Lung (tissue), 12 donors: ENCODE results near the gene RBP4. TPM values are rescaled to one million over a fixed set of nuclear protein-coding genes. Genes with fewer than 3 reads are reported as not detected.
A peak's percentile ranks its signal among the peaks of the same experiment; 100 is the strongest.

Source experiments
- ATAC-seq: fragments of 200-7000 bp; cut with Tn5 transposase; one replicate; pipeline ENCODE4 v1.9.1; 2020; ENCODE audit warnings: moderate number of reproducible peaks; ENCODE audit not compliant: insufficient read depth, low FRiP score
- DNase-seq, 3 donors: peaks; one replicate each; pipeline ENCODE4 v3.0.0-alpha.2; 2013 to 2017
- H3K27ac ChIP-seq, 2 donors: one replicate each; pipeline ENCODE4 v1.5.1; 2013; ENCODE audit warnings: mild to moderate bottlenecking in 2 of 2, moderate library complexity in 2 of 2, control low read depth in 1 of 2, inconsistent platforms in 1 of 2, low read depth in 1 of 2, low read length in 1 of 2
- H3K27me3 ChIP-seq, 3 donors: one replicate each; pipeline ENCODE4 v1.5.1; 2013; ENCODE audit warnings: low read length in 2 of 3; ENCODE audit not compliant: control insufficient read depth in 3 of 3, insufficient read depth in 3 of 3
- H3K36me3 ChIP-seq, 4 donors: one replicate each; pipeline ENCODE4 v1.5.1; 2013; ENCODE audit warnings: low read length in 4 of 4, mild to moderate bottlenecking in 1 of 4, moderate library complexity in 1 of 4; ENCODE audit not compliant: control insufficient read depth in 4 of 4, insufficient read depth in 4 of 4
- H3K4me1 ChIP-seq, 5 donors: one replicate each; pipeline ENCODE4 v1.5.1; 2013; ENCODE audit warnings: low read length in 5 of 5, mild to moderate bottlenecking in 2 of 5, moderate library complexity in 1 of 5; ENCODE audit not compliant: control insufficient read depth in 5 of 5, insufficient read depth in 5 of 5
- H3K4me3 ChIP-seq: one replicate; pipeline ENCODE4 v1.5.1; 2013; ENCODE audit warnings: mild to moderate bottlenecking, control low read depth, moderate library complexity
- H3K9ac ChIP-seq, 2 donors: one replicate each; pipeline ENCODE4 v1.5.1; 2013; ENCODE audit warnings: low read length in 2 of 2, control low read depth in 1 of 2; ENCODE audit not compliant: insufficient read depth in 1 of 2
- H3K9me3 ChIP-seq, 4 donors: one replicate each; pipeline ENCODE4 v1.5.1; 2013; ENCODE audit warnings: low read length in 3 of 4, mild to moderate bottlenecking in 1 of 4, moderate library complexity in 1 of 4; ENCODE audit not compliant: control insufficient read depth in 4 of 4, insufficient read depth in 3 of 4
- CTCF ChIP-seq: IDR thresholded peaks from 2 replicates; pipeline ENCODE4 v1.5.1; 2012; ENCODE audit warnings: mild to moderate bottlenecking; ENCODE audit errors: control extremely low read depth, extremely low read depth
- WGBS, 2 donors: extraction: QIAGEN DNeasy Blood & Tissue Kit; methylation state at CpG; one replicate each; pipeline ENCODE4 v1.1.7; 2013; 5-methylcytosine and 5-hydroxymethylcytosine counted together
- polyA plus RNA-seq, 2 donors: library from polyadenylated mRNA; stranded (reverse); fragments of 200-250 nt; gene quantifications; one replicate each; pipeline ENCODE4 v1.2.1, GENCODE V29; 2013
- total RNA-seq, 2 donors: library from RNA; depleted of rRNA in 1 of 2; stranded (reverse); fragments of >200 nt in 1 of 2; gene quantifications; one replicate each; pipeline ENCODE4 v1.2.1, GENCODE V29; 2014 to 2021
- donor health status: control.
- donor health status: control.
- donor health status: Bipolar disorder and iron deficiency.
- donor health status: healthy.
- donor health status: DM: yes; HTN: yes; CAD: no.

RBP4 gene
- total and polyA plus RNA-seq, 4 donors, result 7.3 to 35.4 (median 14.7) TPM; not detected in 1

- TF ChIP-seq CTCF, result no peak
- Histone ChIP-seq H3K27me3 (no peaks in the 10 kb centered on the region), H3K4me1 (no peaks in the 10 kb centered on the region), H3K27ac (no peak overlapping the region), H3K9me3 (peaks cover 0 to 5% (median 2%) of the 10 kb centered on the region in 4 donors), H3K9ac (no peak overlapping the region), H3K36me3 (no peaks in the 10 kb centered on the region), H3K4me3 (no peak overlapping the region)
- DNase-seq, result no peak
- 94 to 95% methylated on average over 7 of the region's 7 CpGs for WGBS, 2 donors
- no peak for ATAC-seq
Measured at GRCh38 chr10:93584445-93584844, 16.6 kb downstream of the RBP4 start.

DNA sequence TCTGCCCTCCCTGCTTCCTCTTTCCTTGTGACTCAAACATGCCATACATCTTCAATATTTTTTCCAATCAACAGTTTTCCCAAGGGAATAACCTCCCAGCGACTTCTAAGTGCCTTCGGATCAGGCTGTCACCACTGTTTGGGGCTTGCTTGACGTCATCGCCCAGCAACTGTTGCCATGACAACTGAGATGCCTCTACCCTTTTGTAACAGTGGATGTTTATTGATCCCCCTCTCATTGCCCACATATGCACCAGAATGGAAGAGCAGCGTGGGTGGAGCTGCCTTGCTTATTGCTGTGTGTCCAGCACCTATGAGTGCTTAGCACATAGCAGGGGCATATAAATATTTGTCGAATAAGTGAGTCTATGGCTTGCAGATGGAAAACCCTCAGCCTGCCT, 20.2 kb downstream of the RBP4 start:
- no peaks in the 10 kb centered on the region for H3K27me3 ChIP-seq
- H3K9ac ChIP-seq, result no peak overlapping the region
- H3K27ac ChIP-seq, result no peak overlapping the region
- ATAC-seq (no peak), DNase-seq (peak; percentile 25 to 58 (median 43))
- no peaks in the 10 kb centered on the region for H3K36me3 ChIP-seq
- no peaks in the 10 kb centered on the region for H3K4me1 ChIP-seq
- H3K4me3 ChIP-seq, result no peak overlapping the region
- 58 to 75% methylated on average over 6 of the region's 6 CpGs for WGBS, 2 donors
- no peak for TF ChIP-seq CTCF
- peaks cover 0 to 7% (median 3%) of the 10 kb centered on the region in 4 donors for H3K9me3 ChIP-seq

DNA sequence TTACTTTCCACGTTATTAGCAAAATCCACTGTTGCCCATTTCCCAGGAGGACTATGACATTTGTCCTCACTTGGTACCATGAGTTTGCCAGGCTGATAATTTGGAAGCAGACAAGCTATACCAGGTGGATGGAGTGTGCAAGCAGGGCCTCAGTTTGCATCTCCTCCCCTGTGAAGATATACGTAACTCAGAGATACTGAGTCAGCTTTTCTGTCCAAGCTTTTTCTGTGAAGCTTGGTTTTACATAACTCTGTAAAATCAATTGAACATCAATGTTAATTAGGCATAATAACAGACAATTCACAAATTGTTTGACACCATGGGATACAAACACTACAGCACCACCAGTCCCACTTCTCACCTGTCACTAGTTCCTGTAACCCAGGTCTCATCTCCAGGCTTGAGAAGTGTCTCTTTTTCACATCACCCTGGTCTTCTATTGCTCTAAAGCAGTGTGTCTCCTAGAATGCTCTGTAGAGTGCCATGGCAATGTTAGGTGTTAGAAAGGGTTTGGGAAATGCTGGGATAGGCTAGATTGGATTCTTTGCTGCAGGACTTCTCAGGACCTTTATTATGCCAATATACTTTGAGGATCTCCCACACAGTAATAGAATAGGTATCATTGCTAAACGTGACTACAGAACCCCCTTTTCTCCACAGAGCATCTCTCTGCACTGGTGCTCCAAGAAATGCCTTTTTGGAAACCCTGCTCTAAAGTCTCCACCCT, 20.9 kb downstream of the RBP4 start:
- H3K4me1 ChIP-seq, result no peaks in the 10 kb centered on the region
- no peak overlapping the region for H3K27ac ChIP-seq
- no peak for ATAC-seq
- H3K9me3 ChIP-seq, result peaks cover 0 to 7% (median 3%) of the 10 kb centered on the region in 4 donors
- H3K4me3 ChIP-seq, result no peak overlapping the region
- 83 to 87% methylated on average over 3 of the region's 3 CpGs for whole genome bisulfite sequencing, 2 donors
- DNase-seq, result no peak
- TF ChIP-seq CTCF, result no peak
- no peaks in the 10 kb centered on the region for H3K27me3 ChIP-seq
- no peaks in the 10 kb centered on the region for H3K36me3 ChIP-seq
- H3K9ac ChIP-seq, result no peak overlapping the region
